Tibial nerve (tissue), 4 donors: ENCODE results near the gene SLC35A3.

Source experiments
- CTCF ChIP-seq, 5 experiments: fragments of 200-600 bp in 3 of 5; fragments of 450-650 bp in 2 of 5; sonication (generic) in 3 of 5; IDR thresholded peaks; one replicate each; pipeline ENCODE4 v1.5.1; 2016 to 2019; ENCODE audit warnings: antibody characterized with exemption in 5 of 5, mild to moderate bottlenecking in 3 of 5, moderate library complexity in 2 of 5
- EP300 ChIP-seq, 2 donors: sonication (generic); formaldehyde crosslinking; IDR thresholded peaks; one replicate each; pipeline ENCODE4 v1.6.1; 2017; ENCODE audit warnings: antibody characterized with exemption in 2 of 2, mild to moderate bottlenecking in 1 of 2
- POLR2A ChIP-seq, 2 donors: fragments of 450-650 bp; IDR thresholded peaks; one replicate each; pipeline ENCODE4 v1.6.1; 2017; ENCODE audit warnings: antibody characterized with exemption in 2 of 2, mild to moderate bottlenecking in 2 of 2, moderate library complexity in 2 of 2

GRCh38 chr1:99970713-99971255, 988 bp downstream of the SLC35A3 start:
- TF ChIP-seq POLR2A (IDR thresholded peaks at IDR 0.05) (no peak), CTCF (IDR thresholded peaks at IDR 0.05) (no peak), EP300 (IDR thresholded peaks at IDR 0.05) (no peak)
